GM12891 (cell line): ENCODE results near the gene ZNF664.

Experiments used
- POLR2A ChIP-seq: IDR thresholded peaks from 2 replicates; pipeline ENCODE4 v1.6.1; 2011; ENCODE audit warnings: low read depth, low read length, control low read depth
- POLR2AphosphoS5 ChIP-seq: IDR thresholded peaks from 2 replicates; pipeline ENCODE4 v1.6.1; 2011; ENCODE audit warnings: low read depth, low read length, control low read depth
- POU2F2 ChIP-seq: IDR thresholded peaks from 2 replicates; pipeline ENCODE4 v1.6.1; 2011; ENCODE audit warnings: low read depth, mild to moderate bottlenecking, control low read depth, low read length, moderate library complexity
- SPI1 ChIP-seq: IDR thresholded peaks from 2 replicates; pipeline ENCODE4 v1.6.1; 2011; ENCODE audit warnings: low read depth, low read length, control low read depth
- TAF1 ChIP-seq: IDR thresholded peaks from 2 replicates; pipeline ENCODE4 v1.6.1; 2011; ENCODE audit warnings: low read depth, low read length, control low read depth

GRCh38 chr12:123942911-123943648 is 29.9 kb upstream of the ZNF664 start:
- TF ChIP-seq TAF1 (no peak), POU2F2 (no peak), POLR2A (no peak), POLR2AphosphoS5 (no peak), SPI1 (no peak)
